MM.1S (cell line): ENCODE results near the gene HMCES.

Experiments
- CTCF ChIP-seq: fragments of 300-600 bp; sonication (generic); IDR thresholded peaks from 2 replicates; pipeline ENCODE4 v1.5.1; 2016; ENCODE audit warnings: antibody characterized with exemption, low read length, mixed read lengths
- EZH2 ChIP-seq: fragments of 300-600 bp; sonication (generic); optimal IDR thresholded peaks from 2 replicates; pipeline ENCODE3; 2017; ENCODE audit warnings: low read depth, mild to moderate bottlenecking, antibody characterized with exemption, low read length, mixed read lengths
- EZH2phosphoT487 ChIP-seq: fragments of 300-600 bp; sonication (generic); IDR thresholded peaks from 2 replicates; pipeline ENCODE4 v1.6.1; 2018; ENCODE audit warnings: antibody characterized with exemption, low read length

GRCh38 chr3:129257609-129258008 lies 21.1 kb upstream of the HMCES start:
- TF ChIP-seq CTCF (no peak), EZH2phosphoT487 (no peak), EZH2 (no peak)
